Stimulated activated CD4-positive, alpha-beta T cell treated with anti-CD3 and anti-CD28 coated beads, Interleukin-2, amount 100 ng/mL, for 24 hours (primary cell): ENCODE data around the gene GXYLT1.
"Not testable (repeated sequence)": the region's sequence is repeated elsewhere in the genome, so short reads cannot be mapped to it uniquely, and the experiment has no call there.

Experiments
- DNase-seq, 2 donors: peaks; one replicate each; pipeline ENCODE4 v3.0.0-alpha.2; 2020

The GXYLT1 gene

DNA sequence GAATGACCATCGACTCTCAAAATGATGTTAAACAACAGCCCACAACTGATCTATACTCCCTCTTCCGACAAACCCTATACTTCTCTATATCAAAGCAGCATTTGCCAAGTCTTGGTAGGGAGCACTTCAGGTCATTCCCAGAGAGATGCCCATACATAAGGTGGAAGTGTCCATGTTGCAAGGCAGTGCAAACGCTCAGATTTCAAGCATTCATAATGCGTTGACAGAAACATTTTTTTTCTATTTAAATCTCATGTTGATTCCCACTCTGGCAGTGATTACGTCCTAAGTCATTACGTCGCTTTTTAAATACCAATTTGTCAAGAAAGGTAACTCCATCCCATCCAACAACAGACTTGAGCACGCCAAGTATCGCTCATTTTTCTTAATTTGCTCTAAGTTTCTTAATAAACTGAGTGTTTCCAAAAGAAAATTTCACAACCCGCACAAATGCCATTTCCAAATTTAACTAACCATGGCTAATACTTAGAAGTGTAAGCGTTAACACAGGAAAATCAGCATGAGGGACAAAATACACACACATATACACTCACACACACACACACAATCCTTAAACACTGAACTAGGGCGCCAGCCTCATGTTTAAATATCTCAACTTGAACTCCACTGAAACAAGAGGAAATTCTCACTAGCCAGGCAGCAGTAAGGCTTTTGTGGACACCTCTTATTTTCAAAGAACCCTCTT, 1.1 kb downstream of the GXYLT1 start:
- no peak for DNase-seq

DNA sequence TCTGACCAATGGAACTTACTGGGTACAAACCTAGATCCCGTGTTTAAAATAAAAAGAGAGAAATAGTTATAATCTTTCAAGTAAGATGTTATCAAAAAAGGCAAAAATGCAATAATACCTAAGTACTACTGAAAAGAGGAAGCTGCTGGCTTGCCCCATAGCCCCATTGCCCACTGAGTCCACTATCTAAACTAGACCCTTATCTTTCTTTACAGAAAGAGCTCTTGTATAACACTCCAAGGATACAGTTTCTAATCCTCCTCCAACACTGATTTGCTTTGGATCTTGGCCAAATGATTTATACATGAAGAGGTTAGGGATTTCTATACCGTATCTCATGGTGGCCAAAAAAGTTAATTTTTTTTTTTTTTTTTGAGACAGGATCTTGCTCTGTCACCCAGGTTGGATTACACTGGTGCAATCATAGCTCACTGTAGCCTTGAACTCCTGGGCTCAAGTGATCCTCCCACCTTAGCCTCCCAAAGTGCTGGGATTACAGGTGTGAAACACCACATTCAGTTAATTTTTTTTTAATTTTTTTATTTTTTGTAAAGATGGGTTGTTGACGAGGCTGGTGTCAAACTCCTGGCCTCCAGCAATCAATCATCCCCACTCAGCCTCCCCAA, 2.6 kb downstream of the GXYLT1 start:
- no peak for DNase-seq

DNA sequence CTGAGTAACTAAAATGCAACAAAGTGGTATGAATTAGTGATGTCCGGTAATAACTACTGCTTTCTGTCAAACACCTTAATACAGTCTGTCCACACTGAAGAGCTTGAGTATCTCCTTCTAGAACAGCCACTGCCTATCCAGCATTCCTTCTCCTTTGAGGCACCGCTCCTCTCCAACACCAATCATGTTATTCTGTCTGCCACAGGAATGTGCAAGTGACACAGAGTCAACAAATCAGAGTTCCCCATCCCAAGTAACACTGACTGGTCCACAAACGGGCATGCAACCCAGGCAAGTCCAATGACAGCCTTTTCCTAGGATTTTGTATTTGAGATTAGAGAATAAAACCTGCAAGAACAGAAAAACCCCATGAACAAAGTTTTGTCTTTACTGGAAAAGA, 3.8 kb downstream of the GXYLT1 start:
- no peak for DNase-seq

DNA sequence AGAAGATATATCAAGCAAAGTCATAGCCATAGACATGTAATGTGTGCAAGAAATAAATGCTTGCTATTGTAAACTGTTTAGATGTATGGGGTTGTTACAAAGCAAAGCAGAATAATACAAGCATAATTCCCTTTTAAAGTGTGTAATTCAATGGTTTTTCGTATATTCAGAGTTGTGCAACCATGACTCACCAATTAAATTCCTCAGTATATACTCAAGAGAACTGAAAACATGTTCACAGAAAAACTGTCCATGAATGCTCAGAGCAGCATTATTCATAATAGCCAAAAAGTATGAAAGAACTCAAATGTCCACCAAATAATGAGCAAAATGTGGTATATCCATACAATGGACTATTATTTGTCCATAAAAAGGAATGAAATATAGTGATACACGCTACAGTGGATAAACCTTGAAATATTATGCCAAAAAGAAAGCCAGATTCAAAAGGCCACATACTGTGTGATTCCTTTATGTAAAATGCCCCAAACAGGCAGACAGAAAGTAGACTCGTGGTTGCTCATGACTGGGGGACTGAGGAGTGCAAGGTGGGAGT, 9.3 kb downstream of the GXYLT1 start:
- DNase-seq = no peak

DNA sequence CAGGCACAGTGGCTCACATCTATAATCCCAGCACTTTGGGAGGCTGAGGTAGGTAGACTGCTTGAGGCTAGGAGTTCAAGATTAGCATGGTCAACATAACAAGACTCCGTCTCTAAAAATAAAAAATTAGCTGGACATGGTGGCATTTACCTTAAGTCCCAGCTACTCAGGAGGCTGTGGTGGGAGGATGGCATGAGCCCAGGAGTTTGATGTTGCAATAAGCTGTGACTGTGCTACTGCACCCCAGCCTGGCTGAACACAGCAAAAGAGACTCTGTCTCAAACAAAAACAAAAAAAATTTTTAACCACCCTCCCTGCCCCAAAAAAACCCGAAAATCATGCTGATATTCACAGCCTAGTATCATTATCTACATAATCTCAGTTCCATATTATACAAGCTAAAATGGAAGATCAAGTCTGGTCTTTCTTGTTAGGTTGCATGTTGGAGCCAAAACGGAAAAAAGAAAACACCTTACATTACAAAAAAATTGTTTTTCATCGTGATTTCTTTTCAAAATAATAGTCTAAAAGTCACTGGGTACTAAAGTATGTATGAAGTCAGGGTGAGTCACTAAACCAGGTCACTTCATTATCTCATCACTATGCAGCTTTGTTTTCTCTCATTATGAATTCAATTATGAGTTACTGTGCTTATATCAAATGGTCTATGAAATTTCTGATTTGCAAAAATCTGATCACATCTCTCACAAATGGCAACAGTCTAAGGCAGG, 13.8 kb downstream of the GXYLT1 start:
- DNase-seq = no peak

DNA sequence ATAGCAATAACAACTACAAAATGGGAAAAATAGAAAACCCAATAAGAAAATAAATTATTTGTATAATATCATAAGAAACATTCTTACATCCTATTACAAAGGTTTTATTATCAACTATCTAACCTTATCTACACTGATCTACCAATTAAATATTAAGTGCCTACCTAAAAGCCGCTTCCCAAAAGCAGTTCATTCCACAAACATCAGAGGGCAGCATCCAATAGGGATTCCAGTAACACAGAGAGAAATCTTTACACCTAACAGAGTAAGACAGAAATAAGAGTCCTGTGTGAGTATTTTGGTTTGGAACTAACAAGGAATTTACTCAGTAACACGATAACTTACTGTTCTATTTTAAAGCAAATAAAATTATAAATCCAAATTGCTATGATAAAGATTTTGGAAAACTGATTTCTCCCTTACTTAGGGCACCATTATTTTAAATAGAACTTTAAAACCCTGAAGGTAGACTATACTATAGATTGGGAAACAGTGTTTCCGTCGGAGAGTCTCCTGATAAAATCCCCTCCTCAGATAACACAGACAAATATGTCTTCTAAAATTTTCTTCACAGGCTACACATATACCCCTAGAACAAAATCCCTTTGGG, 15.0 kb downstream of the GXYLT1 start:
- DNase-seq = no peak

DNA sequence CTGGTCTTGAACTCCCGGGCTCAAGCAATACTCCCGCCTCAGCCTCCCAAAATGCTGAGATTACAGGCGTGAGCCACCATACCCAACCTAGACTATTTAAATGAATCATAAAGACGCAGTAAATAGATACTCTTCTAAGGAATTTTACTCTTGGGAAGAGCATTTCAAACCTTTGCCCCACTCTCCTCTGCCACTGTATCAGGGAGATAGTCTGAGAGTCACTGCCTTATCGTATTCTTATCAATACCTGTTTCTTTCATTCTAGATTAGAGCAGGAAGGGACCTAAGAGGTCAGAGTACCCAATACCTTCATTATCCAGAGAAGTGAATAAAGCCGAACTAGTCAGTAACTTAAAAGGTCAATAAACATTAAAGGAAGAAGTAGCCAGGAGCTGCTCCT, 15.8 kb downstream of the GXYLT1 start:
- no peak for DNase-seq

DNA sequence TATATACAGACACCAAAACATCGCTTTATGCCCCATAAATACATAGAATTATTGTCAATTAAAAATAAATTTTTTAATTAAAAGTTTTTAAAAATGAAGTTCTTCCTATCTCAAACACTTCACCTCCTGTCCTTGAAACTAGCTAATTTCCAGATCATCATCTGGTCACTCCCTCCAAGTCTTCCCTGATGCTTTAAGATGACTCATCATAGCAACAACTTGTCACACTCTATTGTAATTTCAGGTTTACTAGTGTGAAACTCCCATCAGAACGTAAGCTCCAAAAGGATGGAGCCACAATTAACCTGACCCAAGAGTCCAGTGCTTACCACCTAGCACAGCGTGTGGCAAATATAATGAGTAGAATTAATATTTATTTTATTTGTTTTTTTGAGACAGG, 16.3 kb downstream of the GXYLT1 start:
- no peak for DNase-seq

DNA sequence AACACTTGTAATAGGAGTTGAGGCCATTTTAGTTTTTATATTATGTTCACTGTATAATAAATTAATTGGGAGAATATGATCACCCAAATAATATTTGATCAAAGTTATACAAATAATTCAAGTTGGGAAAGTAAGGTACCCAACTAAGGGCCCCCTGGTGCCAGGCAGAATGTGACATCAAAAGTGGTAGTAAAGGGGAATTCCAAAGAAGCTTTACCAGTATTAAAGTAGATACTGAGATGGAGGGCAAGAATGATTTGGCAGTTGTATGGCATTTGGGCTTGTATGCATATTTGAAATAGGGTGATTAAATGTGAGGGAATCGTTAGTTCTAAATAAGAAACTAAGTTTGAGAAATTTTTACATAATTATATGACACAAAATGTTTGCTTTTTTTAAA, 17.7 kb downstream of the GXYLT1 start:
- no peak for DNase-seq

DNA sequence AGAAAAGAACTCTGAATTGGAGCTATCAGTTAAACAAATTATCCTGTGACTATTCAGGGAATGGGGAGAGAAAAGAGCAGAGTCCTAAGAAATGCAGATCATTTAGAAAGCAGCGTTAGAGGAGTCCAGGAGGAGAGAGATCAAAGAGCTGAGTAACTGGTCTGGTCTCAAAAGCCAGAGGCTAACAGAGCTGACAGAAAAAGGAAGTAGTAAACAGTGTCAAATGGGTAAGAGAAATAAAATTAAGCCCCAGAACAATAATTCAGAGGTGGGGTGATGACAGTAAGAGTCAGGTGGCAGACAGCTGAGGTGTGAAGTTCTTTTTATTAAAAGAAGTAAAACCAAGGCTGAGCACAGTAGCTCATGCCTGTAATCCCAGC, 19.3 kb downstream of the GXYLT1 start:
- no peak for DNase-seq

DNA sequence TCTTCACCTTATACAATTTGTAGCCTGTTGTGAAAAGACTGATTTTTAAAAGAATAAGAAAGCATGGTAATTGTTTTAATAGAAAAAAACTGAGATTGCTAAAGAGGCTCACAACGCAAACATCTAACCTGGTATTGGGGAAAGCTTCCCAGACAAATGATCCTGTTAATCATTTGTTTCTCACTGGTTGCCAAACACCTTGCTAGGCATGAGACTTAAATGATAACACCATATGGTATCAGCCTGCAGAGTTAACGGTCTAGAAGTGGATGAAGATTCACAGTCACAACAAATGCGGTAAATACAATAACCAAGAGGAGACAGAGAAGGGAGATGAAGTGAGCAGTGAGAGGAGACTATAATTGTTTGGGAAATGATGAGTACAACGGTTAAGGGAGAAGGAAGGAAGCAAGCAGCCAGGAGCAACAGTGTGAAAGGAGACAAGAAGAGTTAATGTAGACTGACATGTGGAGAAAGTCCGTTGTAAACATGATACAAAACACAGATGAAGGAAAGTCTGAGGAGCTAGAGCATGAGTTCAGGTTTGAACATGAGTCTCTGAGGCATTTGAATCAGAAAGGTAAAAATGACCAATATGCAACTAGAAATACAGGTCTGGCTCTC, 19.8 kb downstream of the GXYLT1 start:
- DNase-seq = no peak

DNA sequence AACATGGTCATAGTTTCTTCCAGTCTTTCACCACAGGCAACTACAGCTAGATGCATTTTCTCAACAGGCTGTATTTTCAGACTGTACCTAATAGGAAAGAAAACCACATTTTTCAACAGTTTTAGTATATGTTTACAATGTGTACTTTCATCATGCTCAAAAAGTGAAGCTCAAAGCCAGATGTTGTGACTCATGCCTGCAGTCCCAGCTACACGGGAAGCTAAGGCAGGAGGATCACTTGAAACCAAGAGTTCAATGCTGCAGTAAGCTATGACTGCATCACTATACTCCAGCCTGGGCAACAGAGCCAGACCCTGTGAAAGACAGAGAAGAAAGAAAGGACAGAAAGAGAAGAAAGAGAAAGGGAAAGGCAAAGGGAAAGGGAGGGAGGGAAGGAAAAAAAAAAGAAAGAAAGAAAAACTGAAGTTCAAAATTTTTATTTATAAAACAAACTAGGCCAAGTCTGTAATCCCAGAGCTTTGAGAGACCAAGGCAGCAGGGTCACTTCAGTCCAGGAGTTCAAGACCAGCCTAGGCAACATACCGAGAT, 25.5 kb downstream of the GXYLT1 start:
- DNase-seq = no peak

DNA sequence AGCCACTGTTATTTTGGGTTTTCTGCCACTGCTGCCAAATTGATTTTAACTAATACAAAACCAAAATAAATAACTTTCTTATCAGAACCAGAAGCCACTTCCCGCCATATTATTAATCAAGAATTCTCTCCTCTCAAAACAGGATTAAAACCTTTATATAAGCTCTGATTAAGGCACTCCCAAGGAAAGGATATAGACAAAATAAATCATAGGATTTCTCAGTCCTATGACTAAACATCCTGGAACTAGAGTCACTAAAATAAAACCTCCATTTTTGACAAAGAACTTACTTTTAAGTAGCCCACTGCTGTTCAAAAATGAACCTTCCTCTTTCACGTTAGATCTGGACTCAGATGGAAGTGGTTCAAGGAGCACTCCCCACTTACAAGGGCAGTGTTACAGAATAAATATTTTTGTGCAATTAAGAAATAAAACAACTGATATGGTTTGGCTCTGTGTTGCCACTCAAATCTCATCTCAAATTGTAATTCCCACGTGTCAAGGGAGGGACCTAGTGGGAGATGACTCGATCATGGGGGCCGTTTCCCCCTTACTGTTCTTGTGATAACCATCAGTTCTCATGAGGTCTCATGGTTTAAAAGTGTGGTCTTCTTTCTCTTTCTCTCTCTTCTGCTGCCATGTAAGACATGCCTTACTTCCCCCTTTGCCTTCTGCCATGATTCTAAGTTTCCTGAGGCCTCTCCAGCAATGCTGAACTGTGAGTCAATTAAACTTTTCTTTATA, 26.4 kb downstream of the GXYLT1 start:
- DNase-seq = no peak

DNA sequence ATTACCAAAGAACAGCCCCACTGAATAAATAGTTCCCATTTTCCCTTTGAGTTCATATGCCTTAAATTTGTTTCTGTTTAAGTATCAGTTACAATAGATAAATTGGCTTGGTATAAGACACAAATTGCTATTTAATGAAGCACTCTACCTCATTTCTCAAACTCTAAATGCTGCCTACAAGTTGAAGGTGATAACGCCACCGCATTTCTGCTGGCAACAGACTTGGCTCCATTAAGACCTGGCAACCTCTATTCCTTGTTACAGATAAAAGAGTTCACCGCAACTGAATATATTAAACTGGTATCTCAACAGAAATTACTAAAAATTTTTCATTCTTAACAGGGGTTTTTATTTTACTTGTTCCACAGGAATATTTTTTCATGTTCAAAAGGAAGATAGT, 35.6 kb downstream of the GXYLT1 start:
- DNase-seq = no peak

DNA sequence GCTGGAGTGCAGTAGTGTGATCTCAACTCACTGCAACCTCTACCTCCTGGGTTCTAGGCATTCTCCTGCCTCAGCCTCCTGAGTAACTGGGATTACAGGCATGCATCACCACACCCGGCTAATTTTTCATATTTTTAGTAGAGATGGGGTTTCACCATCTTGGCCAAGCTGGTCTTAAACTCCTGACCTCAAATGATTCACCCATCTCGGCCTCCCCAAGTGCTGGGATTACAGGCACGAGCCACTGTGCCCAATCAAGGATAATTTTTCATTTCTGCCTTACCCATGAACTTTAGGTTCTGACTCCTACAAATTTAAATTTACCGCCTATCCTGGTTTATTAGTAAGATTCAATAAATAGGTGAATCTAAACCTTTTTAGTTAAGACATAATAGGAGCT, 37.9 kb downstream of the GXYLT1 start:
- DNase-seq = not testable (repeated sequence)

DNA sequence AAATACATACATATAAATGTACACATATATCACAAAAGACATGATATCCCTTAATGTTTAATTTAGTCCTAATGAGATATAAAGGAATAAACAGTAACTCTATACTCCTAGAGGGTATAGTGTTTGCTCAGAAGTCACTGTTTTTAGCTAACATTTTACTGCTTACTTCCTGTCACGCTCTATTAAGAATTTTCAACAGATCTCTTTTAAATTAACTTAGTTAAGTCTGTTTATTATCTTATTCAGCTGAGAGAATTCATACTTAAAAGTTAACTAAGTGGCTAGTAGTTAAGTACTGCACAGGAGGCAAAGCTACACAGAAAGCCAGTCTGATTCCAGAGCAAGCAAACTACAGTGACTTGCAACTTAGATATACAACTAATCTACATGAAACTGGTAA, 39.9 kb downstream of the GXYLT1 start:
- no peak for DNase-seq

DNA sequence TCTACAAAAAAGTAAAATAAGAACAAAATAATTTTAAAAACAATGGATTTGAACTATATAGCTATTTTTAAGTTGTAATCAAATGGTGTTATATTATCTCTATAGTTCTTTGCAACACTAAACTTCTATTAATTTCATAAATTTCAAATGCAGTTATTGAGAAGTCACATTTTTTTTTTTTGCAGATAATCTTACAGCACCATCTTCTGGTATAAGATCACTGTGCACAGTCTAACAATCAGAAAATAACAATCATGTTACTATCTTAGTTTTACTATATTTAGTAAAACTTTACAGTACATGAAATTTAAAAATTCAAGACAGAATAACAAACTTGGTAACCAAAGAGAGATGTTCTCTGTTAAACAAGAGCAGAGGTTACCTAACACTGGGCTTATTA, 40.6 kb downstream of the GXYLT1 start:
- no peak for DNase-seq

DNA sequence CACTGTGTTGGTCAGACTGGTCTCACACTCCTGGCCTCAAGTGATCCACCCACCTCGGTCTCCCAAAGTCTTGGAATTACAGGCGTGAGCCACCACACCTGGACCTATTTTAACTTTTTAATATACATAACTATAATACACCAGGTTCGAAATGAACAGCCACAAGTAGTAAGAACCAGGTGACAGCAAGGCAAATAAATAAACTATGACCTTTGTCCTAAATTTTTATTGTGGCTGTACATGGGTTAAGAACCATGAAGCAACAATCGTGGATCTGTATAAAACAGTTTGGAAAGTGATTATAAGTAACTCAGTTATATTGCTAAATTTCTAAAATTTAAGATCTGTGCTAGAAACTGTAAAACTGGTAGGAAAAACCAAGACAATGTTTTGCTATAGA, 41.5 kb downstream of the GXYLT1 start:
- DNase-seq = no peak

DNA sequence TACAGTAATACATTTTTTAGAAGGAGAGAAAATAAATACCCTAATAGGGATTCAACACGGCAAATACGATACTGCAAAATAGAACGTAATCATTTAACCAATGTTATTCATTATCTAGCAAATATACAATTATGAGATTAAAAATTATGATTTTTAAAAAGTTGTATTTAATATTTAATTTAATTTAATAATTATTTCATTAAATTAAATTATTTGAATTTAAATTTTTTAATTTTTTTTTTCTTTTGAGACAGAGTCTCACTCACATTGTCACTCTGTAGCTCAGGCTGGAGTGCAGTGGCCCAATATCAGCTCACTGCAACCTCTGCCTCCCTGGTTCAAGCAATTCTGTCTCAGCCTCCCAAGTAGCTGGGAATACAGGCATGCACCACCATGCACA, 42.0 kb downstream of the GXYLT1 start:
- no peak for DNase-seq

DNA sequence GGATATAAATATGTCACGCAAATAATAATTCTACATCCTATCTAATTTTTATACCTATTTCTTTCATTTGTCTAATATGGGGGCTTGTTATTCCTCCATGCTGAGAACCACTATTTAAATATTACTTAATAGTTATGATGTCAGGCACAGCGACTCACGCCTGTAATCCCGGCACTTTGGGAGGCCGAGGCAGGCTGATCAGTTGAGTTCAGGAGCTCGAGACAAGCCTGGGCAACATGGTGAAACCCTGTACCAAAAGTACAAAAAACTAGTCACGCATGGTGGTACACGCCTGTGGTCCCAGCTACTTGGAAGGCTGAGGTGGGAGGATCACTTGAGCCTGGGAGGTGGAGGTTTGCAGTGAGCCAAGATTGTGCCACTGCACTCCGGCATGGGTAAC, 45.2 kb downstream of the GXYLT1 start:
- DNase-seq = no peak

DNA sequence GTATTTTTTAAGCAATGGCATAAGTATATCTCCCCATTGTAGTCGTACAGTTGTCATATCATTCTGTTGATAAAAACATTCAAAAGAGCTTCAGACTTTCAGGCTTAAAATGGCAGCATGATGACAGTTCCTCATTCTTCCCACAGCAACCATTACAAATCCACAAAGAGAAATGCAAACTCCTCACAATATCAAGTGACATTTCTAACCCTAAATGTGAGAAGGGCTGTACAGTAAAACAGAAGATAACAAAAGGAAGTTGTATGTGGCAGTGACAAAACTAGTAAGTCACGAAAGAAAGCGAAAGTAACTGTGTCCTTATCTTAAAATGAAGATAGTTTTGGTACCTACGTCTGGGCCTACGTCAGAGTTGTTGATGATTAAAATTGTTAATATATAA, 46.7 kb downstream of the GXYLT1 start:
- DNase-seq = no peak

DNA sequence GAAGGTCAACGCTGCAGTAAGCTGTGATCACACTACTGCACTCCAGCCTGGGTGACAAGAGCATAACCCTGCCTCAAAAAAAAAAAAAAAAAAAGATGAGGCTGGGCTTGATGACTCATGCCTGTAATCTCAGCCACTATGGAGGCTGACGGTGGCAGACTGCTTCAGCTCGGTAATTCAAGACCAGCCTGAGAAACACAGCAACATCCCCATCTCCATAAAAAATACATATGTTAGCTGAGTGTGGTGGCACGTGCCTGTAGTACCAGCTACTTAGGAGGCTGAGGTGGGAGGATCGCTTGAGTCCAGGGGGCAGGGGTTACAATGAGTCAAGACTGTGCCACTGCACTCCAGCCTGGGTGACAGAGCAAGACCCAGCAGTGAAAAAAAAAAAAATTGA, 50.4 kb downstream of the GXYLT1 start:
- peak in 1 of 2 donors; percentile 5 for DNase-seq
